Thoracic aorta endothelial cell (primary cell): Measurements from ENCODE around the gene BSDC1. TPM values are rescaled to one million over a fixed set of nuclear protein-coding genes. Genes with fewer than 3 reads are reported as not detected.

Experiments used
- total RNA-seq: library from RNA; depleted of rRNA; stranded (reverse); fragments of >200 nt; gene quantifications from 2 replicates; pipeline ENCODE4 v1.2.3, GENCODE V29; 2012

Gene BSDC1, protein sequence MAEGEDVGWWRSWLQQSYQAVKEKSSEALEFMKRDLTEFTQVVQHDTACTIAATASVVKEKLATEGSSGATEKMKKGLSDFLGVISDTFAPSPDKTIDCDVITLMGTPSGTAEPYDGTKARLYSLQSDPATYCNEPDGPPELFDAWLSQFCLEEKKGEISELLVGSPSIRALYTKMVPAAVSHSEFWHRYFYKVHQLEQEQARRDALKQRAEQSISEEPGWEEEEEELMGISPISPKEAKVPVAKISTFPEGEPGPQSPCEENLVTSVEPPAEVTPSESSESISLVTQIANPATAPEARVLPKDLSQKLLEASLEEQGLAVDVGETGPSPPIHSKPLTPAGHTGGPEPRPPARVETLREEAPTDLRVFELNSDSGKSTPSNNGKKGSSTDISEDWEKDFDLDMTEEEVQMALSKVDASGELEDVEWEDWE
- total RNA-seq: 50.7 and 50.8 TPM in 2 replicates

DNA sequence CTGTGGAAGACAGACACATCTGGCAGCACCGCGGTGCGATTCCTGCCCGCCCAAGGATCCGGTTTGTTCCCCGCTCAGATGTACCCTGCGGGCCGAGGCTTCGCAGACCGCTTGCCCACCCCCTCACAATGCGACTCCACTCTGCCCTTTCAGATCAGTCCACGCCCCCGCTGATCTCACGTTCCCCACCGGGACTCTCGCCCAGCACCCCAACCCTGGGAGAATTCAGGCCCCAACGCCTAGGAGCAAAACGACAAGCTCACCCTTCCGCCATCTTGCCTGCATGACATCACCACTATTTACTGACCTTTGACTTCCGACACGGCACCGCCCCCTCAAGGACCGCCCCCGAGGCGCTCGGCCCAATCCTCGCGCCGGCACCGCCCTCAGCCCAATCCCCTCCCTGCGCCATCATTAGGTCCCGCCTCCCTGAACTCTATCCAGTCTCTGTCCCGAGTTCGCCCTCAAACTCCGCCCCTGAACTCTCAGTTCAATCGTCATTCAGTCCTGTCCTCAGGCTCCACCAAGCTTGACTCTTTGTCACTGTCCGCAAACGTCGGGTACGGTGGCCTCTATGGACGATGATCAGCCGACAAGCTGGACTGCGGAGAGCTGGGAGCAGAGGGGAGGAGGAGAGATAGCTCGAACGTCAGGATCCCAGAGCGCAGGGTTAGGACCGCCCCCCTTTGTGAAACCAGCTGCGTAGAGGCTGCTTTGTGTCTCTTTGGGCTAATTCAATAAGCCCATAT is at the start of gene BSDC1:
Gene BSDC1 (minus strand): TSS at position 301 of the 749 bp plus-strand sequence. CDS start 27 bp downstream, at position 274.

DNA sequence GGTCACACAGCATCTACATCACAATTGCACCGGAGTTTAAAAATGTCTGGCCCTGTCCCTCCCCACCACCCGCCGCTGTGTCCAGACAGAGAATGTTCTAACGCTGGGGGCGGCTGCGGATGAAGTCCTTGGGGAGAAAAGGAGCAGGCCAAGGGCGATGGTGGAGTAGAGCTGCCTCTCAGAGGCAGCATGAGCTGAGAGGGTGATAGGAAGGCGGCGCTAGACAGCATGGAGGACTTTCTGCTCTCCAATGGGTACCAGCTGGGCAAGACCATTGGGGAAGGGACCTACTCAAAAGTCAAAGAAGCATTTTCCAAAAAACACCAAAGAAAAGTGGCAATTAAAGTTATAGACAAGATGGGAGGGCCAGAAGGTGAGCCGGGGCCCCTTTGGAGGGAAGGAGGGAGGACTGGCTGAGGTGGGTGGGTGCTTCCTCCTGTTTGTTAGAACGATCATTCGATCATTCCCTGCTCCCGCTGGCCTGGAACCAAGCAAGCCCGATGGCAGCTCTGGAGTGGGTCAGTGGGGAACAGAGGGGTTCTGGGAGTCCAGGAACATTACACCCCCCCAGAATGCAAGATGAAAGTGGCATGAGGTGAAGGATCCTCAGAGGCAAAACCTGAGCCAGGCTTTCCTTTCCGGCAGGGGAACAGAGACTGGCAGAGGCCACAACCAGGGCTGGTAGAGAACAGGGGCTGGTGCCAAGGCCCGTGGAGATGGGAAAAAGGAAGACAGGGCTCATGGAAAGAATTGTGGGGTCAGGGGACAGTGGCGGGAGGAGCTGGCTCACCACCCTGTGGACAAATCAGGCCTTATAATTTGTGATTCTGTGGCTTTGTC is 31.5 kb downstream of the BSDC1 start, which contains the start of the genes FAM229A and TSSK3:
Gene FAM229A (minus strand): TSS at position 12 of the 840 bp plus-strand sequence. CDS start 394 bp downstream, outside the sequence.
Gene TSSK3 (plus strand): TSS at position 66 of the 840 bp plus-strand sequence. CDS start 163 bp downstream, at position 229.

DNA sequence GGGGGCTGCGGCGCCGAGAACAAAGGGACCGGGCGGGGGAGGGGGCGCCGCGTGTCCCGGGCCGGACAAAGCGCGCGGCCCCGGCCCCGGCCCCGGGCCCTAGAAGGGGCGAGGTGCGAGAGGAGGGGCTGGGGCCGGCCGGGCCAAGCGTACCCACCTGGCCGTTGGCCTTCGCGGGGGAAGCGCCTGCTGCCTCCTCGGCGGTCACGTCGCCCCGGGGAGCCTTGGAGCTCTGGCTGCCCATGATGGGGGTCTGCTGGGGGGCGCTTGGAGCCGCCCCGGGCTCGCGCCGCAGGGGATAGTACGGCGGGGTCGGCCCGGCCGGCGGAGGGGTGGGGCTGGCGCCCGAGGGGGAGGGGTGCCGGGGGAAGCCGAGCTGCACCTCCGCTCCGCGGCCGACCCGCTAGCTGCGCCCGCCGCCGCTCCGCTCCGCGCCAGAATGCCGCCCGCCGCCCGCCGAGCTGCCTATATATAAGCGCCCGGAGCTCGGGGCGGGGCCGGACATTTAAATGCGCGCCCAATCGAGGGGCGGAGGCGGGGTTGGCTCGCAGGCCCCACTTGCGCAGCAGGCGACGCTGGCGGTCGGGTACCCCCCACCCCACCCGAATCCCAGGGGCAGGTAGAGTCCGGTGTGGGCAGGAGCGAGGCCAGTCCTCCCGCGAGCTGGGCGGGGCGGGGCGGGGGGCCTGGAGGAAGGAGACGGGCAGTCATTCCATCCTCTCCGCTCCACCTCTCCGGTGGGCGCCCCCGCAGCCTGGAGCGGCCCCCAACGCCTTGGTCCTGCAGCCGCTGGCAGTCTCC is 58.3 kb downstream of the BSDC1 start, which contains the start of gene MARCKSL1:
Gene MARCKSL1 (minus strand): TSS at position 444 of the 801 bp plus-strand sequence. CDS start 200 bp downstream, at position 244.

Other genes starting within 250 kb of the BSDC1 start
- 75.5 and 81.6 TPM in 2 replicates for gene TXLNA, start 214.8 kb downstream of the BSDC1 start, total RNA-seq
- gene CCDC28B, start 193.8 kb downstream of the BSDC1 start, total RNA-seq: 10.0 and 11.8 TPM in 2 replicates
- 1.1 and 1.9 TPM in 2 replicates for gene IQCC, start 188.8 kb downstream of the BSDC1 start, total RNA-seq
- not detected in 2 replicates for gene DCDC2B, start 185.4 kb downstream of the BSDC1 start, total RNA-seq
- 12.1 and 12.9 TPM in 2 replicates for gene TMEM234, start 172.1 kb downstream of the BSDC1 start, total RNA-seq
- gene EIF3I, start 172.0 kb downstream of the BSDC1 start, total RNA-seq: 297 and 307 TPM in 2 replicates
- gene FAM167B, start 147.2 kb downstream of the BSDC1 start, total RNA-seq: 0.93 and 3.3 TPM in 2 replicates
- gene LCK, start 143.2 kb downstream of the BSDC1 start, total RNA-seq: 0.13 TPM in 1 of 2 replicates, not detected in the other
- 110 and 122 TPM in 2 replicates for gene HDAC1, start 102.4 kb downstream of the BSDC1 start, total RNA-seq
- gene MARCKSL1, start 58.2 kb downstream of the BSDC1 start, total RNA-seq: 118 and 121 TPM in 2 replicates
- gene FAM229A, start 32.0 kb downstream of the BSDC1 start, total RNA-seq: 1.1 and 1.5 TPM in 2 replicates
- gene TSSK3, start 31.9 kb downstream of the BSDC1 start, total RNA-seq: 0.27 and 0.65 TPM in 2 replicates
- gene ZBTB8B, start 70.6 kb upstream of the BSDC1 start, total RNA-seq: under 0.01 TPM in 2 replicates
- 7.1 and 8.5 TPM in 2 replicates for gene ZBTB8A, start 145.0 kb upstream of the BSDC1 start, total RNA-seq